ENCODE data around the gene ADGRG3.
"Not testable (repeated sequence)": the region's sequence is repeated elsewhere in the genome, so short reads cannot be mapped to it uniquely, and the experiment has no call there.

ADGRG3 gene

DNA sequence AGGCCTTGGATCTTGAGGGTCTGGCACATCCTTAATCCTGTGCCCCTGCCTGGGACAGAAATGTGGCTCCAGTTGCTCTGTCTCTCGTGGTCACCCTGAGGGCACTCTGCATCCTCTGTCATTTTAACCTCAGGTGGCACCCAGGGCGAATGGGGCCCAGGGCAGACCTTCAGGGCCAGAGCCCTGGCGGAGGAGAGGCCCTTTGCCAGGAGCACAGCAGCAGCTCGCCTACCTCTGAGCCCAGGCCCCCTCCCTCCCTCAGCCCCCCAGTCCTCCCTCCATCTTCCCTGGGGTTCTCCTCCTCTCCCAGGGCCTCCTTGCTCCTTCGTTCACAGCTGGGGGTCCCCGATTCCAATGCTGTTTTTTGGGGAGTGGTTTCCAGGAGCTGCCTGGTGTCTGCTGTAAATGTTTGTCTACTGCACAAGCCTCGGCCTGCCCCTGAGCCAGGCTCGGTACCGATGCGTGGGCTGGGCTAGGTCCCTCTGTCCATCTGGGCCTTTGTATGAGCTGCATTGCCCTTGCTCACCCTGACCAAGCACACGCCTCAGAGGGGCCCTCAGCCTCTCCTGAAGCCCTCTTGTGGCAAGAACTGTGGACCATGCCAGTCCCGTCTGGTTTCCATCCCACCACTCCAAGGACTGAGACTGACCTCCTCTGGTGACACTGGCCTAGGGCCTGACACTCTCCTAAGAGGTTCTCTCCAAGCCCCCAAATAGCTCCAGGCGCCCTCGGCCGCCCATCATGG is 4.0 kb upstream of the ADGRG3 start:
- no peak for DNase-seq

- no peak for DNase-seq
Measured at GRCh38 chr16:57664662-57665025, 3.5 kb upstream of the ADGRG3 start.

GRCh38 chr16:57665541-57665940 is 2.6 kb upstream of the ADGRG3 start:
- no peak for DNase-seq

GRCh38 chr16:57666353-57667047 is 1.6 kb upstream of the ADGRG3 start:
- DNase-seq, result no peak

GRCh38 chr16:57667048-57667525 is 1.0 kb upstream of the ADGRG3 start:
- no peak for DNase-seq

DNA sequence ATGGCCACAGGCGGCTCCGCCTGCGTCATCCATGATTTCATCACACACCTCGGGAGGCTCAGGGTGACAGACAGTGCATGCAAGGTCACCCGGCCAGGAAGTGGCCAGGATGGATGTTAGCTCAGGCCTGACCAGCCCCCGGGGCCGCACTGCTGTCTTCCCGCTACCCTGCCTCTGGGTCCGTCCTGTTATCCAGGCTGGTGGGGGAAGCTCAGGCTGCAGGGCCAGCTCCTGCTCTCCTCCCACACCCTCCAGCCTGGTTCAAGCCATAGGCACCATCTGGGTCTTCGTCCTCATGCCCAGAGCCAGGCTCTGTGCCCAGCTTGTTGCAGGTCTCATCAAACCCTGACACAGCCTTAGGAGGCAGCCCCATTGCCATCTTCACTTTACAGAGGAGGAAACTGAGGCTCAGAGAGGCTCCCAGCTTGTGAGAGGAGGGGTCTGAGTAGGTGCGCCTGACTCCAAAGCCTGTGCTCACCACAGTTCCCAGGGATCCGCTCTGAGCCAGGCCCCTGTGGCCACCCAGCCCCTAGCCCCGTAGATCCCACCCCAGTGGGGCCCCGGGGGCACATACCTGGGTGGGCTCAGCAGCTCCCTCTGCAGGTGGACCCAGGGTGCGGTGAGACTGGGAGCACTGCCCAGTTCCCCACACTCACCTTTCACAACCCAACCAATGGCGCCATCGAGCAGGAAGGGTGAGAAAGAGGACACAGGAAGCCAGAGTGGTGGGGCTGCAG is 412 bp upstream of the ADGRG3 start:
- peak; percentile 16 to 82 for DNase-seq

GRCh38 chr16:57668630-57669475 is 747 bp downstream of the ADGRG3 start:
- DNase-seq, result no peak

GRCh38 chr16:57669476-57670162 is 1.5 kb downstream of the ADGRG3 start:
- DNase-seq, result no peak

DNA sequence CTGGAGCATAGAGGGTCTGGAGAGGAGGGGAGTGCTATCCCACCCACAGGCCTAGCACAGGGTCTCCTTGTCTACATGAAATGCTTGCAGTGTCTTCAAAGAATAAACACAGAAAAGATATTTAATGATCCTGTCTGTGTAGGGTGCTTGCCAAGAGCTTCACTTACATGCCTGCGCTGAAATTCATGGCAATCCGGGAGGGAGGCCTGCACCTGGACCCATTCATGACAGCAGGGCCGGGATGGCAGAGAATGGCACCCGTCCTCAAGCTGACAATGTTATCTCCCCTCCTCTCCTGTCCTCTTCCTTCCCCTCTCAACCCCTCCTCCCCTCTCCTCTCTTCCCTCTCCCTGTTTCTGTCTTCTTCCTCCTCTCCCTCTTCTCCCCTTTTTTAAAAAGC is 2.1 kb downstream of the ADGRG3 start:
- DNase-seq, result no peak

- not testable (repeated sequence) for DNase-seq
Measured at GRCh38 chr16:57671451-57671850, 3.3 kb downstream of the ADGRG3 start.

GRCh38 chr16:57672416-57672815 is 4.3 kb downstream of the ADGRG3 start:
- DNase-seq, result no peak

DNA sequence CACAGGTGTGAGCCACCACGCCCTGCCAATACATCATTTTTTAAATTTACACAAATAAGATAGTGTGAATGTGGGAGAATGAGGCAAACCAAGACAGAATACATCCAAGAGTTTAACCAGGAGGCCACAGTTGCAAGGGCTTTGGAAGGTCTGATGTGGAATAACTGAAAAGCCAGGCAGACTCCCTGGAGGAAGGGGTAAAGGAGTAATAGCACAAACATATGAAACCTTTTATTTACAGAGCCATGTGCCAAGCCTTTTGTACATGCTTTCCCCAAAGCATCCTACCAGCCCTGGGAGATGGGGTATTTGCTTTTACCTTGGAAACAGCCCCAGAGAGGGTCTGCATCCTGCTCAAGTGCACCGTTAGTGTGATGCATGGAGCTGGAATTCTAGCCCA is 4.7 kb downstream of the ADGRG3 start:
- DNase-seq, result no peak

GRCh38 chr16:57675741-57676551 is 7.8 kb downstream of the ADGRG3 start:
- DNase-seq, result no peak

DNA sequence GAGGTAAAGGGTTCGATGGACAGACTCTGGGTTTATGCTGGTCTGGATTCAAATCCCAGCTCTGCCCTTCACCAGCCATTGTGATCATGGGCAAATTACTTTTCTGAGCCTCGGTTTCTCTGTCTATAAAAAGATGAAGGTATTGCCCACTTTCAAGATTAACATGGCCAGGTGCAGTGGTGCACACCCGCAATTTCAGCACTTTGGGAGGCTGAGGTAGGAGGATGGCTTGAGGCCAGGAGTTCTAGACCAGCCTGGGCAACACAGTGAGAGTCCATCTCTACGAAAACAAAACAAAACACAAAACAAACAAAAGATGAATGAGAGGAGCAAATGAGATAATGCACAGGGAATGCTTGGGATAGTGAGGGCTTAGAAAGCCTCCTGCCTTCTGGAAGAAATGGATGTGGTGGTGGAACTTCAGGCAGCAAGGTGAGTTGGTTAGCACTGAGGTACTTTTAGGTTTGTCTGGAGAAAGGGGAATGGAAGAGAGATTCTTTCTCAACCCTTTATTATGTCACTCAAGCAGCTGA is 8.5 kb downstream of the ADGRG3 start:
- no peak for DNase-seq

DNA sequence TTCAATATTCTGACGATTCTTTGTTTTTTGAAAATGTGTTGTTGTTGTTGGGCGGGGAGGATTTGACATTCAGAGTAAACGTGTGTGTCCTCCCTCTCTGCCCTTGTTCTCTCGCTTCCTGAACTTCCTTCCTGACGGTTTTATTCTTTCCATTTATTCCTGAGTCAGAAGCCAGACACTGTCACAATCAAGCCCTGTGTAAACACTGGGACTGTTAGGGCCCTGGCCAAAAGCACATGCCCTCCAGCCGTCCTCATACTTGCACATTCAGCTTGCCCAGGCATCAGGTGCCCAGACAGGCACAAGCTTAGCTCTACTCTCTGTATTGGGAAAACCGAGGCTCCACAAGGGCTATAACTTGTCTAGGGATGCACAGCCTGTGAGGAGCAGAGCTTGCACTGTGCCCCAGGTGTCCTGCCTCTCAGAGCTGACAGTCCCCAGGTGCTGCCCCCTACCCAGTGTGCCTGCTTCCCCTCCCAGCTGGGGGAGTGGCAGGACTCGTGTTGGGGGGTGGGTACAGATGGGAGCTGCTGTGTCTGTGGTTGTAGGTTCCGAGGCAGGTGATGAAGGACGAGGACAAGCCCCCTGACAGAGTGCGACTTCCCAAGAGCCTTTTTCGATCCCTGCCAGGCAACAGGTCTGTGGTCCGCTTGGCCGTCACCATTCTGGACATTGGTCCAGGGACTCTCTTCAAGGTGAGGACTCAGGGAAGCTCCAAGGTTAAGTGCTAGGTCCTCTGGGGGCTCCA is 9.7 kb downstream of the ADGRG3 start:
- DNase-seq, result no peak

- no peak for DNase-seq
Measured at GRCh38 chr16:57679016-57679415, 10.9 kb downstream of the ADGRG3 start.

- DNase-seq, result no peak
Measured at GRCh38 chr16:57679767-57680482, 11.8 kb downstream of the ADGRG3 start.

- no peak for DNase-seq
Measured at GRCh38 chr16:57680842-57681375, 12.8 kb downstream of the ADGRG3 start.

Measured in CD4-positive, alpha-beta T cell treated with Interleukin-4 for 1 hour (primary cell).